GM19455 (cell line): ENCODE results near the gene EPN3.

Experiments
- ATAC-seq: cut with Tn5 transposase; IDR thresholded peaks from one replicate; pipeline ENCODE4 v1.9.1; 2021; ENCODE audit not compliant: unreplicated experiment

Gene EPN3

DNA sequence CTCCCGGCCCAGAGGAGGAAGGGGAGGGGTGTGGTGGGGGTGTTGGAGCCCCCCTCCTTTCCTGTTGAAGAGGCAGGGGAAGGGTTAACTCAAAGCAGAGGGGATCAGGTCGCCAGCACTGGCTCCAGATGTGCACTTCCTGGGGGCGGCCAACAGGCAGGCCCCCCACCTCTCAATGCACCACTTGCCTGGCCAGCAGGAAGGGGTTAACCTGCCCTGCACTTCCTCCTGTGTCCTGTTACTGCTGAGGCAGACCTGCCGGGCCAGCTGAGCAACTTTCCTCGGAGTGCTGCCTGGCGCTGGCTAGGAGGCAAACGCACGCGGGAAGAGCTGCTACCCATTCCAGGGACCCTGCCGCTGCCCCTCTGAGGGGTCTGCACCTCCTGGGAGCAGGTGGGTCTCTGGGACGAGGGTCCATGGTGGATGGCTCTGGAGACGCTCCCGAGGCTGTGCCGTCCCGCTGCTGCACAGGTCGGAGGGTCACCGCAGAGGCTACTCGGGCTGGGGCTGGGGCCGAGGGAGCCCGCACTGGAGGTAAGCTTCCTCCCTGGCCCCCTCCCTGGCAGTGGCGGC is at the start of gene EPN3:
Gene EPN3, plus strand, starts transcription at position 284 of the 573 bp plus-strand sequence. CDS start 3,822 bp downstream, outside the sequence.
- ATAC-seq: no peak

DNA sequence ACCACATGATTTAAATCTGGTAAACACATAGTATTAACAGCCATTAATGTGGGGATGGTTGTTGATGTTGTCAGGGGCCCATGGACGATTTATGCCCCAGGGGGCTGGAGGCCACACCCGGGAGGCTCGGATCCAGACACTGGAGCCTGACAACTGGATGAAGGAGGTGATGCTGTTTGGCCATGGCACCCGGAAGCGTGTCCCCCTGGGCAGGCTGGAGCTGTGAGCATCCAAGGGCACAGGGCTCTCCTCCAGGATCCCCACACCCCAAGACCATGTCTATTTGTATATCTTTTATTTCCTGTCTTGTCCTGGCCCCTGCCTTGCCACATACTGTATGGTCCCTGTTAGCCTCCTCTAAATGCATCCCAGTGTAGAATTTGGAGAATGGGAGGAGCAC is 49.3 kb upstream of the EPN3 start:
- no peak for ATAC-seq

DNA sequence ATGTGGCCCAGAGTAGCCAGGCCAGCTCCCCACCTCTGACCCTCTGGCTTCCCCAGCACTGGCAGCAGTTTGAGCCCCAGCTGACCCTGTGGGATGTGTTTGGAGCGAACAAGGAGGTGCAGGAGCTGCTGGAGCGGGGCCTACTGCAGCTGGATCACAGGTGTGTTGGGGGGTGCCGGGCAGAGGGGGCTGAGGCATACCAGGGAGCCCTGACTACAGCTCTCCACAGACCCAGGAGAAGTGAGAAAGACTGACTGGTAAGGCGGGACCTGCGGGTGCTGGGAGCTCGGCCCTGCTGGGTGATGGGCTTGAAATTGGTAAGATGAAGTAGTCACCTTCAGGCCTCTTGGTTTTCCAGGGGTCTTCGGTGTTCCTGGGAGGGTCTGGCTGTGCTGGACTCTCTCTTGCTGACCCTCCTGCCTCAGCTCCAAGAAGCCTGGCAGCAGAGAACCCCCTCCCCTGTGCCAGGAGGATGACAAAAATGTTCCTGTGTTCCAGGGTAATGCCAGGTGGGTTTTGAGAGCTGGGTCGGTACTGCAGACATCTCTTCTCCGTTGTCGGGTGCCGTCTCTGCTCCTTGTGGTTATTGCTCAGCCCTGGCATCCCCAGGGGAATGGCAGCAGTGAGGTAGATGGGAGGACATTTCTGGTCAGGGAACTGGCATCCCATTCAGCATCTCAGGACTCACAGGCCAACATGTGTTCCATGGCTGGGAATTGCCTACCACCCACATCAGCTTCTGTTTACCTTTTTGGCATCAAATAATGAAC is 48.0 kb upstream of the EPN3 start:
- ATAC-seq: no peak

GRCh38 chr17:50487213-50488096 is 45.1 kb upstream of the EPN3 start:
- no peak for ATAC-seq

DNA sequence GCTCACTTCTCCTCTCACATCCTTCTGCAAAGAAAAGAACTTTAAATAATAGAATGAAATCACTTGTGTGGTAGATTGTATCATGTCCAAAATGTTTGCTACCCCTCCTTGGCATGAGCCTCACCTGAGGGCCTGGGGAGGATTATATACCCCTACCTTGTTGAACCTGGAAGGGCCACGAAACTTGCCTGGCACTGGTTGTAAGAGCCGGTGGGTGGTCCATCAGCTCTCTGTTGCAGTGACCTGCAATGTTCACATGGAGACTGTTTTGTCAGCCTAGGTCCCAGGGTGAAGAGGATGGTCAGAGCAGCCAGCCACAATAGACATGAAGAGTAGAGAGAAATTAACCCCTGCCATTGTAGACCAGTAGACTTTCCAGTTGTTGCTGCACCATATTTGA is 43.7 kb upstream of the EPN3 start:
- no peak for ATAC-seq

DNA sequence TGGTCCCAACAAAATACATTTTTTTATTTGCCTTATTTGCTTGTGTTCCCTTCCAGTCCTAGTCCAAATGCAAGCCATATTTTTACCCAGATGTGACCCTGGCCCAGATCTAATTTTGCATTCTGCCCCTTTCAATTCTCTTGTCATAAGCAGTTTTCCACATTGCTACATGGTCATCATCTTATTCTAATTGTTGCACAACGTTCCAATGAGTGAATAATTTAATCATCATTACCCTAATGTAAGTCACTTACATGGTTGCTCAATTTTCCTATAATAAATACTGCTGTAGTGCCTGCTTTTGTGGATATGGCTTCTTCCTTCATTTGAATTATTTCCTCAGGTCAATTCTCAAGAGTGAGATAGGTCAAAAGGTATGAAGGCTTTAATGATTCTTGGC is 41.0 kb upstream of the EPN3 start:
- no peak for ATAC-seq

- ATAC-seq: no peak
Observed at GRCh38 chr17:50492214-50492613, 40.3 kb upstream of the EPN3 start.

GRCh38 chr17:50493744-50494143 is 38.8 kb upstream of the EPN3 start:
- ATAC-seq: no peak

- ATAC-seq: no peak
Observed at GRCh38 chr17:50495217-50495823, 37.2 kb upstream of the EPN3 start.

GRCh38 chr17:50495918-50496317 is 36.6 kb upstream of the EPN3 start:
- no peak for ATAC-seq

DNA sequence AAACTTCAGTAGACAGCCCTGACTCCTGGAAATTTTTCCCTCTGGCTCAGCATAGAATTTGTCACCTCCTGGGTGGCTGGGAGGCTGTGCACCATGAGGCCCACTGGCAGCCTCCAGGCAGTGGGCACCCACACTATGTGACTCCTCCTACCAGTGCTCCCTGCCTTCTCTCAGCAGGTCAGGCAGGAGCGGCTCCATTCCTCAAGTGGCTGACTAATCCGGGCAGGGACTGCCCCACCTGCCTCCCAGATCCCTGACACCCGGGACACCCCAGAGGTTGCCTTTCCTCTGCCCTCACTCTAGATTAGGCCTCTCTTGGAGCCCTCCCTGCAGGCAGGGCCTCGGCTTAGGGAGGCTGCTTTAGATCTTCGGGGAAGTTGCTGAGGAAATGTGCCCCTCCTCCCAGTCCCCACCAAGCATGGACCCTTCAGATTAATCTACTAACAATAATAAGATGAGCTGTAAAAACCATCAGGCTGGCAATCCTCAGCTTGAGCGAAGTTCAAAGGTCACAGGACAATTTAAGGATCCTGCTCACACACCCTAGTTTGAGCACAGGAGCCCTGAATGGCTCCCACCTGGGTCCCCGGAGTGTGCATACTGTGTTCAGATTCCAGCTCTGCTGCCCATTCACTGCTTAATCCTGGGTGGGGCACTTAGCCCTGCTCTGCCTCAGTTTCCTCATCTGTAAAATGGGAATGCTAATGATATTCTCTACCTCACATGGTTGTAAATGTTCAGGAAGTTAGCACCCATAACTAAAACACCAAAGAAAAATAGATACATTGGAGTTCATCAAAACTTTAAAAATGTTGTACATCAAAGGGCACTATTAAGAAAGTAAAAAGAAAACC is 34.3 kb upstream of the EPN3 start:
- ATAC-seq: no peak

- no peak for ATAC-seq
Observed at GRCh38 chr17:50499270-50499669, 33.3 kb upstream of the EPN3 start.

- no peak for ATAC-seq
Observed at GRCh38 chr17:50499721-50500120, 32.8 kb upstream of the EPN3 start.

GRCh38 chr17:50501054-50501453 is 31.5 kb upstream of the EPN3 start:
- ATAC-seq: no peak

DNA sequence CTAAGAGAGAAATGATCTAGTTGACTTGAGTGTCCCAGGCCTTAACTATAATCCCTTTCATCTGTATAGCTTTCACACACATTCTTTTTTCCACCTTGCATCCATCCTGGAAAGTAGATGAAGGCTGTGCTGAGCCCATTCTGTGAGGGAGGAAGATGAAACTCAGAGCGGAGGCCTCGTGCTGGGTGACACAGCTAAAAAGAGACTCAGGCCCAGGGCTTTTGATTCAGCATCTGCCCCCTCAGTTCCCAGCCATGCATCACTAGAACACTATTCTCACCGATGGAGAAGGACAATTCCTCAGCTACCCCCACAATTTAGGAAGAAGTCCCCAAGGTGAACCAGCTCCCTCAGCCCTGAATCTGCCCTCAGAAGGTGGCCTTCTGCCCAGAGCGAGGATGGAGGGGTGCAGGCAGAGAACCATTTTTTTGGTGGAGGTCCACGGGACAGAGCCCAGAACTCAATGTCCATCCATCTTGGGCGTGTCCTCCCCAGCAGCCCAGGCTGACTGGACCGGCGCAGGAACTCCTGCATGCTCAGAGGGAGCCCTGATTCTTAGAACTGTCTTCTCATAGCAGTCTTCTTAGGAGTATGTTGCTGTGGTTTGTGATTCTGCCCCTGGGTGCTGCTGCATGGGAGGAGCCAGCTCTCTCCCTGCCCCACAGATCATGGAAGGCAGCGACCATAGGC is 30.1 kb upstream of the EPN3 start:
- ATAC-seq: no peak

DNA sequence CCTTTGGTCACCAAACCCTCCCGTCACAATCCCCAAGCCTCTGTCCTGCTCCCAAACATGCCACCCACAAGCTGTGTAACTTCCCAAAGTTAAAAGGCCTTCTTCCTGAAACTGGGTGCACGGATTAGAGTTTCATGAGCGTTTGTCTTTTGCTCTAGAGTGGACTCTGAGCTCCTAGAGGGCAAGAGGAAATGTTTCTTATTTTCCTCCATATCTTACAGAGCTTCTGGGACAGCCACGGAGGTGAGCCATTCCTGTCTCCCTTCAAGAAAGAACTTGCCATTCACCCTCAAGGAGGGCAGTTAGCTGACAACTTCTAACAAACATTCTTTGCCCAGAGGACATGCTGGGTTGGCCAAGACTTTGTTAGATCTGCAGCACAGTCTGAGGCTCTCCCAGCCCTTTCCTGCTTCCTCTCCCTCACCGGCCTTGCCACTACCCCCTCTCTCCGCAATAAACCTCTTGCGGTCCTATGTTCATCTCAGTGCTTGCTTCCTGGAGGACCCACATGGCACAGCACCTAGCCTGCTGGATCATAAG is 26.9 kb upstream of the EPN3 start:
- ATAC-seq: no peak

- ATAC-seq: no peak
Observed at GRCh38 chr17:50506298-50506697, 26.2 kb upstream of the EPN3 start.

DNA sequence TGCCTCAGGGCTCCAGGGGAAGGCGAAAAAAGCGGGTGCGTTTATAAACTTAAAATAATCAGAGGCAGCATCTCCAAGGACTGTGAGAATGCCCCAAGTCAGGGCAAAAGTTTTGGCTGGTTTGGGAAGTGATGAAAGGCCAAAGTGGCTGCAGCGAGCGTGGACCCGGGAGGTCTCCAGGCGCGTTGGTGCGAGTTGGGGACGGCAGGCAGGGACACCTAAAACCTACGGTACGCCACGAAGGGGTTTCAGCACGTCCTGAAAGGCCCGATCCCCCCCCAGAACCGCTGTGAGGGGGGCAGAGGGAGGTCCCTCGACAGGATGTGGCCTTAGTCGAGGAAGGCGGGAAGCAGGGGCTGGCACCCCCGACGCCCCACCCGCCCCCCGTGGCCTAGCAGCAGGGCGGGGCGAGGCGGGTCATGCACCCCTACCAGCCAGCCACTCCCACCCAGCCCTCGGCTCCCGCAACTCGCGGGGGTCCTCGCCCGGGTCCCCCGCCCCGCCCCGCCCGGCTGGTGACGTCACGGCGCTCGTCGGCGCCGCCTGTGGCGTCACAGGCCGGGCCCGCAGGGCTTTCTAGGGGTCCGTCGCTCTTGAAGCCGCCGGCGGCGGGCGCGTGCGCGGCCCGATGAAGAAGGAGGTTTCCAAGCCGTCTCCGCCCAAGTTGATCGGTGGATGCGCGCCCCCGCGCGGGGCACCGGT is 24.5 kb upstream of the EPN3 start, which contains the start of gene MYCBPAP:
Gene MYCBPAP, plus strand, starts transcription at position 569 of the 702 bp plus-strand sequence. CDS start 236 bp downstream, outside the sequence.
- ATAC-seq: no peak
